ENCODE measurements around the gene CNEP1R1.

GRCh38 chr16:50023641-50024040 lies 1.4 kb upstream of the CNEP1R1 start:
- TF ChIP-seq PAX5 (IDR thresholded peaks at IDR 0.05; ENCODE audit: insufficient read depth, low read length, severe bottlenecking) (no peak), POLR2AphosphoS5 (IDR thresholded peaks at IDR 0.05; ENCODE audit: low read depth, low read length) (no peak), POU2F2 (IDR thresholded peaks at IDR 0.05; ENCODE audit: low read depth, low read length) (no peak), POLR2A (IDR thresholded peaks at IDR 0.05; ENCODE audit: low read depth, low read length) (no peak), TAF1 (IDR thresholded peaks at IDR 0.05; ENCODE audit: low read depth, low read length) (no peak), SPI1 (IDR thresholded peaks at IDR 0.05; ENCODE audit: low read depth, low read length) (no peak)
